Epidermal melanocyte (primary cell): ENCODE data around the gene ADCY9.
"Not testable (repeated sequence)": the region's sequence is repeated elsewhere in the genome, so short reads cannot be mapped to it uniquely, and the experiment has no call there.

ENCODE experiments used
- DNase-seq: peaks from one replicate; pipeline ENCODE4 v3.0.0; 2011; ENCODE audit warnings: low spot score; ENCODE audit not compliant: insufficient read length

The ADCY9 gene

GRCh38 chr16:4093495-4094126, 22.6 kb downstream of the ADCY9 start:
- no peak for DNase-seq

DNA sequence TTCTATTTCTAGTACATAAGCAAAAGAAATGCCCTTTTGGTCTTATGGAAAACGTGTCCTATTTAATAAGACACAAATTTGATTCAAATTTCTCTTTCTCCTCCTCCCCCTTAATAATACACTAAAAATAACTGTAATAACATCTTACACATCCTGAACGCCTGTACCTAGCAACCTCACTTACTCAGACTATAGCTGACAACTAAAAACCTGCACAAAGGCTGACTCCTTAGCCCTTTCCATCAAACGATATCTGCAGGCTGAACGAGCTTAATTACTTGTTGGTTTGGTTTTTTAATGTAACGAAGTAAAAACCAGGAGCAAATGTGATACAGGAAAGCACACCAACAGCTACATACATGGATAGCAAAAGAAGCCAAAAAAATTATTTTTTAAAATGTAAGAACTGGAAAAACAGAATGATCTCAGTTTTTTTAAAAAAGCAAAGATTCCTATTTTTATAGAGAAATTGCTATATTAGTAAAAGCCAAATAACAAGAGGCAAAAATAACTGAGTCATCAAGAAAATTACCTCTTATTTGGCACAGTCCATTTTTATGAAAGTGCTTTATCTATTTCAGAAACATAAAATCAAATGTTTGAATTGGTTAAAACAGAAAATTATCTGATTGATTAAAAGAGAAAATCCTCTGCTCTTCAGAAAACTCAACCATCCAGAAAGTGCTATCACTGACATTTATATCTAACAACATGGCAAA, 23.5 kb downstream of the ADCY9 start:
- DNase-seq: no peak

DNA sequence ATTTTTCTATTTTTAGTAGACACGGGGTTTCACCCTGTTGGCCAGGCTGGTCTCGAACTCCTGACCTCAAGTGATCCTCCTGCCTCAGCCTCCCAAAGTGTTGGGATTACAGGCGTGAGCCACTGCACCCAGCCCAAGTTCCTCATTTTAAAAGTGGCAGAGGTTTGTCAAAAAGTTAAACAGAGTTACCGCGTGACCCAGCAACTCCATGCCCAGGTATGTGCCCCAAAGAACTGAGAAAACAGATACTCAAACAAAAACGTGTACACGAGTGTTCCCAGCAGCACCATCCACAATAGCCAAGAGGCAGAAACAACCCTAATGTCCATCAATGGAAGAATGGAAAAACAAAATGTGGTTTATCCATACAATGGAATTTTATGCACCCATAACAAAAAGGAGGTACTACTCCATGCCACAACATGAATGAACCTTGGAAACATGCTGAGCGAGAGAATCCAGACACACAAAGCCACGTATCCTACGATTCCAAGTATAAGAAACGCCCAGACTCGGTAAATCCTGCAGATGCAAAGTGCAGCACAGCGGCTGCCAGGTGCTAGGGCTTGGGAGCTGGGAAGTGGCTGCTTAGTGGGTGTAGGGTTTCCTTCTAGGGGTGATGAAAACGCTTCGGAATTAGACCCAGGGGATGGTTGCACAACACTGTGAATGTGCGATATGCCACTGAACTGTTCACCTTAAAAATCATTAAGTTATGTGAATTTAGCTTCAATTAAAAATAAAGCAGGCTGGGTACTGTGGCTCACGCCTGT, 24.8 kb downstream of the ADCY9 start:
- DNase-seq: no peak

DNA sequence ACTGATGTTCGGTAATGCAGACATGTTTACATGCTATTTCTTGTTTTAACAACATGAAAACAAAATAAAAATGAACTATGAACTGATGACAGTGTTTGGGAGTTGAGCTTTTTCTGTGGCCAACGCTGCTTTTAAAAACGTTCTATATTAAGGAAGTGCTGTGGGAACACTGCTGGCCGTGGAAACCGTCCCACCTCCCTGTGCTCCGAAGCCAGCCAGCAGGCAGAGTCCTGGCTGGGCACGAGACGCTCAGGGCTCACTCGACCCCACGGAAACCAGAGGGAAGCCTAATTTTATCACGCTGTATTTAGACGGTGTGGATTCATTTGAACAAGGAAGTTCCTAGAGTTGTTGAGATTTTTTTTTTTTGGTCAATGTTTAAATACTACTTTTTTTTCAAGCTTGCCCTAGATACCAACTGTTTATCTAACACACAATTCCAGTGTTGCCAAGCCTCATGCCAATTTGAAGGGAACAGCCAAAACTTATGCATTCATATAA, 25.8 kb downstream of the ADCY9 start:
- no peak for DNase-seq

DNA sequence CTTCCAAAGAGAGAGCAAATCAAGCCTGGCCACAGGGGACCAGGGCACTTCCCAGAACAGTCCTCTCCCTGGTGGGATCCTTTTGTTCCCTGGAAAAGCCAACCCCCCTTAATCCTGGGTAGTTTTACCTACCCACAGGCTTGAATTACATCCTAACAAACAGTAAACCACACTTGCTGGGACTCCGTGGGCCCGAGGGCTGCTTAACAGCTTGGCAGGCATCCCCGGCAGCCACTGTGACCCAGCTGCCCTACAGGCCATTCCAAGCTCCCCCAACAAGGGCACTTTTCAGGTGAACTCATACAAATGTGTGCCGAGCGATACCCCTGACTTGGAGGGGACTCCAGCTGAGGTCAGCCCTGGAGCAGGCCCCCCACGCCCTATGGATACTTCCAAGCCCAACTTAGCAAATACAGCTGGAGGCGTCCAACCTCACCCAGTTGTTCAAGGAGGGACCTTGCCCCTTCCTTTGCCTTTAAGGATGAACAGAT, 26.4 kb downstream of the ADCY9 start:
- no peak for DNase-seq

DNA sequence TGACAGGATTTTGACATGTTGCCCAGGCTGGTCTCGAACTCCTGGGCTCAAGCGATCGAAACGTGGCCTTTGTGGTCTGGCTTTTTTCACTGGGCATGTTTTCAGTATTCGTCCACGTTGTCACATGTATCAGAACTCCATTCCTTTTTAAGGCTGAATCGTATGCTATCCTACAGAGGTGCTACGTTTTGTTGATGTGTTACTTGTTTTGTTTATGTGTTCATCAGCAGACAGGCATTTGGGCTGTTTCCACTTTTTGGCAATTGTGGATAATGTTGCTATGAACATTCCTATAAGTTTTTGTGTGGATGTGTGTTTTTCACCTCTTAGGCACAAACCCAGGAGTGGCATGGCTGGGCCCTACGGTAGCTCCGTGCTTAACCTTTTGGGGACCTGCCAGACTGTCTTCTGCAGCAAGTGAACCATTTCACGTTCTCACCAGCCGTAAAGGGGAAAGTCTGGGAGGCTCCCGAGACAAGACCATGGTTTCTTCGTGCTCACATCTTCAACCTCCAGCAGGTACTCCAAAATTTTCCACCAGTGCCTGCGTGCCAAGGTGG, 26.9 kb downstream of the ADCY9 start:
- DNase-seq: no peak

DNA sequence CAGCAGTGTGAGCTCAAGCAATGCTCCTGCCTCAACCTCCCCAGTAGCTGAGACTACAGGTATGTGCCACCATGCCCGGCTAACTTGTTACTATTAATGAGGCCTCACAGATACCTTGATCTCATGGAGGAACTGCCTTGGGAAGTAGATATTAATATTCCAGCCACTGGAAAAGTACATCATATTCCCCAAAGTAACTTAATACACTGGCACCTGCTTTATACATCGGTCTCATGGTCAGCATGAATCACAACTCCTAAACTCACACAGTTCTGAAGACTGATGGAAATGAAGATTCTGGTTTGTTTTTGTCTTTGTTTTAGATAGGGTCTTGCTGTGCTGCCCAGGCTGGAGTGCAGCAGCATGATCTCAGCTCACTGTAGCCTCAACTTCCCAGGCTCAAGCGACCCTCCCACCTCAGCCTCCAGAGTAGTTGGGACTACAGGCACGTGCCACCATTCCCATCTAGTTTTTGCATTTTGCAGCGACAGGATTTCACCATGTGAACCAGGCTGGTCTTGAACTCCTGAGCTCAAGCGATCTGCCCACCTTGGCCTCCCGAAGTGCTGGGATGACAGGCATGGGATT, 28.2 kb downstream of the ADCY9 start:
- DNase-seq: no peak

- DNase-seq: no peak
Measured at GRCh38 chr16:4087099-4087885, 28.9 kb downstream of the ADCY9 start.

- no peak for DNase-seq
Measured at GRCh38 chr16:4086153-4086552, 30.1 kb downstream of the ADCY9 start.

DNA sequence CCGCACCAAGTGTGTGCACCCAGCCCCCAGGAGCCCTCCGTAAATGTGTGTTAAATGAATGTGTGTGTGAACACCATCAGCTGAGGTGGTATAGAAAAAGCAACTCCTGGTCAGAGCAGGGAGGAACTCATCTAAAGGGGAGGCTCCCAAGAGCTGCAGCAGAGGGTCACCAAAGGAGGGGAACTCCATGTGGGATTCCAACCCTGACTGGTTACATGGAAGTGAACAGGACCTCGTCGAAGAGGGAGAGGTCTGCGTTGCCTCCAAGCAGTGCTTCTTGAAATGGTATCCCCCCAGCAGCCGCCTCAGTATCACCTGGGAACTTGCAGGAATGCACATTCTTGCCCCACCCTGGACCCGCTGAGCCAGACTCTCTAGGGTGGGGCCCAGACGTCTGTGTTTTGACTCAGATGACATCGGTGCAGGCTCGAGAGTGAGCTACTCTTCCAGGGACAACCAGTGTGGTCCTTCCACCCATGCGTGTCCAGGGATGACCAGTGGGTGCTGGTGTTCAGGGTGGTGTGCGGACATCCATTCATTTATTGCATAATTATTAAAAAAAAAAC, 30.8 kb downstream of the ADCY9 start:
- DNase-seq: no peak

DNA sequence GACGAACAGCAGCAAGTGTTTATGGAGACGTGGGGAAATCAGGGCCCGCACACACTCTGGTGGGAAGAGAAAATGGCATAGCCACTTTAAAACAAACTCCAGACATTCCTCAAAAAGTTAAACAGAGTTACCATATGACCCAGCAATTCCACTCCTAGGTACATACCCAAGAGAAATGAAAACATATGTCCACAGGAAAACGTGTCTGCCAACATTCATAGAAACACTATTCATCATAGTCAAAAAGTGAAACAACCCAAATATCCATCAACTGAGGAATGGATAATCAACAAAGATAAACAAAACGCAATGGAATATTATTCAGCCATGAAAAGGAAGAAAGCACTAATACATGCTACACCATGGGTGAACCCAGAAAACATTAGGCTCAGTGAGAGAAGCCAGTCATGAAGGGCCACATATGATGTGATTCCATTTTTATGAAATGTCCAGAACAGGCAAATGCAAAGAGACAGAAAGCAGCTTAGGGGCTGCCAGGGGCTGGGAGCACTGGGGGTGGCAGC, 32.8 kb downstream of the ADCY9 start:
- DNase-seq: no peak

DNA sequence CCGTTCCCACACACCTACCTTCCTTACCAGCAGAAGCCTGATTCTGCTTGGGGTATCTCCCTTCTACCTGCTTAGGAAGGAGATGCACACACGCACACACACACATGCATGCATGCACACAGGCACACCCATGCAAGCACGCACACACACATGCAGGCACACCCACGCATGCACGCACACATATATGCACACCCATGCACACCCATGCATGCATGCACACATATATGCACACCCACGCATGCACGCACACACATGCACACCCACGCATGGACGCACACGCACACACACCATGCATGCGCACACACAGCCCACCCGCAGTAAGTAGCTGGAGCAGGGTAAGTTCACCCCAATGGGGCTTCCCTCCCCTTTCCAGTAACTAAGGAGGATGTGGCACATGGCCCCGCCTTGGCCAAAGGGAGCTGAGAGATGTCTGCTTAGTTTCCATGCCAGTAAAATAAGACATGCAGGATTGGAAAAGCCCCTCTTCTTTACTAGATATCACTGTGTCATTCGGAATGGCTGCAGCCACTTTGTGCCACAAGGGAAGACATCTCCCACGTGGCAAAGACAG, 33.7 kb downstream of the ADCY9 start:
- DNase-seq: no peak

DNA sequence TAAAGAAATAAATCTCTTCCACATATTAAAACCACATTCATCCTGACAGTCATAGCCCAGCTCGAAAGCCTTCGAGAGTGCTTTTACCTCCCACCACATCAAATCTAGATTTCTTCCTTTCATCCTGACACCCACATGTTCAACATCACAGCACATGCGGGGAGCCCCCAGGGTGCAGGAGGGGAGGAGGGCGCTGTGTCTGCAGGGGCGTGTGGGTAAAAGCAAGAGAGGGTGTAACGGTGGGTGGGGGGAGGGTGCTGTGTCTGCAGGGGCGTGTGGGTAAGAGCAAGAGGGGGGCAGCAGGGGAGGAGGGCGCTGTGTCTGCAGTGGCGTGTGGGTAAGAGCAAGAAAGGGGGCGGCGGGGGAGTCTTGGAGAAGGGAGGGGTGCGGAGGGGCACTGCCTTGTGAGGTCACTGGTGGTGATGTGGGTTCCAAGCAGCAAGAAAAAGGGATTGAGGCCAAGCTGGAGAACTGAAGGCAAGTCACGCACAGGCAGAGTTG, 34.7 kb downstream of the ADCY9 start:
- no peak for DNase-seq

DNA sequence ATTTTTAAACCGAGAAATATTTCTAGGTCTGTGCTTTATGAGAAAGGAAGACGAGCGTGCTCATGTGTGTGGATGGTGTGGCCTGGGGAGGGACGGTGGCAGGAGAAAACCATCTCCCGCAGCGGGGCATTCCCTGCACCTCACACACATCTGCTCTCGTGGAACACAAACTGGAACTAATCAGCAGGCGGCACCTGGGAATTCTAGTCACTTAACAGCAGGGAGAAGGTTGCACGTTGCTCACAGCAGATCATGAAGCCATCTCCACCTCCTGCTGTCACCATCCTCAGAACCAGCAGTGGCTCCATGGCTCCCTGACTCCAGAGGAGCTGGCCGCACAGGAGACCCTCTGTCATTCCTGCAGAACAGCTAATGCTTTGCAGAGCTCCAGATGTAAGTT, 35.2 kb downstream of the ADCY9 start:
- no peak for DNase-seq

DNA sequence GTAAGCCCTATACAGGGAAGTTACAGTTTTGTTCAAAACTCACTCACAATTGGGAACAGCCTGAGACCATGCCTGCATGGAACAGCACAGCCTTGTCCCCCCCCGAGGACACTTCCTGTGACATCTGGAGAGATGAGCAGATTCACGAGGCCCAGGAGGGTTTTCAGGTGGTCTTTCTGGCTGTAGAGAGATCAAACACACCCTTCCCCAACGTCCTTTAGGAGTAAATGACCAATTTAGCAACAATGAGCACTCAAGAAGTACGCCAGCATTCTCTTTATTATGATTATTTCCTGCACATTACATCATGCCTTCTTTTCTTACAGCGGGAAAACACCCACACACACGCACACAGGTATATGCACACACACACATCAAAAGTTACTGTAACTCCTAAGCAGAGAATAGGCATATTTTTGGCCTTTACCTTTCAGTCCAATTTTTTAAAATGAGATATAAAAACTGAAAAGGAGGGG, 39.0 kb downstream of the ADCY9 start:
- no peak for DNase-seq

- no peak for DNase-seq
Measured at GRCh38 chr16:4075534-4075933, 40.7 kb downstream of the ADCY9 start.

DNA sequence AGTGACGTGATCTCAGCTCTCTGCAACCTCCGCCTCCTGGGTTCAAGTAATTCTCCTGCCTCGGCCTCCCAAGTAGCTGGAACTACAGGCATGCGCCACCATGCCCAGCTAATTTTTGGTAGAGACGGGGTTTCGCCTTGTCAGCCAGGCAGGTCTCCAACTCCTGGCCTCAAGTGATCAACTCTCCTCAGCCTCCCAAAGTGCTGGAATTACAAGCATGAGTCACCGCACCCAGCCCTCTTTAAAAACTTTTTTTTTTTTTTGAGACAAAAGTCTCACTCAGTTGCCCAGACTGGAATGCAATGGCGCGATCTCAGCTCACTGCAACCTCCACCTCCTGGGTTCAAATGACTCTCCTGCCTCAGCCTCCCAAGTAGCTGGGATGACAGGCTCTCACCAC, 43.1 kb downstream of the ADCY9 start:
- DNase-seq: not testable (repeated sequence)

DNA sequence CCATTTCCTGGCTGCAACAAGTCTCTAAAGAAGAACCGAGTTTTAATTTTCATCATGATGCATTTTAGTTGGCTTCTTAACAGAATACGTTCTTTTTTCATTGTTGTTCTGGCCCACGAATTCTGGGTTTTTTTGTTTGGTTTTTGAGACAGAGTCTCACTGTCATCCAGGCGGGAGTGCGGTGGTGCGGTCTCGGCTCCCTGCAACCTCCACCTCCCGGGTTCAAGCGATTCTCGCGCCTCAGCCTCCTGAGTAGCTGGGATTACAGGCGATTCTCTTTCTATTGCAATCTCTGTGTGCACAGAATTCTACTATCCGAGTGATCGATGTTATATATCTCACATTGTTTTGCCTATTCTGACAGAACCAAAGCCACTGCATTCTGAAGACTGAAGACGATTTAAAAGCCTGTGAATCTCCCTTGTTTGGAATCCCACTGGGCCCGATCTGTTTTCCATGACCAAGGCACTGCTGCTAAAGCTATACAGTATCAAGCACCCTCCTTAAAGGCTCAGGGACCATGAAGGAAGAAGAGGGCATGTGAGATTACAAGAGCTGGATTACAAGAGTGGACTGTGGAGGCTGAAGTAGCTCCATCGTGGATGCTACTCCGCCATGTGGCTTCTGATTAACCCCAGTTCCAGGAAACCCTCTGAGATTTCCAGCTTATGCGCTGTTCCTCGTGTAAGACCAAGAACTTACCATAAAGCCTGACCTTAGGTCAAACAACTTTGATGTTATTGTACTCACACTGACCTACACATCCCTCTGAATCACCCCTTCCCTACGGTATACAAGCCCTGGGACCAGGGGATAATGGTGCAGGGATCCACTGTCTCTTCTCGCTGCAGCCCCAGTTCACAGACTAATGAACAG, 44.3 kb downstream of the ADCY9 start:
- no peak for DNase-seq
